Neutrophil (primary cell): ENCODE results near the gene FOSL1.

Experiments
- H3K27ac ChIP-seq: fragments of 200-600 bp; sonication (generic); 2 replicates; pipeline ENCODE4 v1.5.1; 2016; ENCODE audit warnings: mild to moderate bottlenecking, moderate library complexity
- H3K27me3 ChIP-seq: fragments of 200-600 bp; sonication (generic); 2 replicates; pipeline ENCODE4 v1.6.0; 2016; ENCODE audit warnings: mild to moderate bottlenecking
- H3K36me3 ChIP-seq: fragments of 200-600 bp; sonication (generic); 2 replicates; pipeline ENCODE4 v1.5.1; 2017
- H3K4me1 ChIP-seq, 2 experiments: fragments of 200-600 bp in 1 of 2; sonication (generic) in 1 of 2; 1 replicate in 1 of 2; 2 replicates in 1 of 2; pipeline versions ENCODE4 v1.5.1 to v1.6.1; 2013 to 2016; ENCODE audit warnings: low read depth in 1 of 2, low read length in 1 of 2, mild to moderate bottlenecking in 1 of 2, moderate library complexity in 1 of 2; ENCODE audit not compliant: control insufficient read depth in 1 of 2, insufficient read depth in 1 of 2
- H3K4me3 ChIP-seq, 2 experiments: fragments of 200-600 bp in 1 of 2; sonication (generic) in 1 of 2; 1 replicate in 1 of 2; 2 replicates in 1 of 2; pipeline ENCODE4 v1.5.1; 2013 to 2016; ENCODE audit warnings: low read depth in 1 of 2, low read length in 1 of 2, mild to moderate bottlenecking in 1 of 2, moderate library complexity in 1 of 2
- H3K9me3 ChIP-seq: fragments of 200-600 bp; sonication (generic); 2 replicates; pipeline ENCODE4 v1.5.1; 2016
- CTCF ChIP-seq: fragments of 200-600 bp; sonication (generic); IDR thresholded peaks from 2 replicates; pipeline ENCODE4 v1.5.1; 2016; ENCODE audit warnings: antibody characterized with exemption

The FOSL1 gene

DNA sequence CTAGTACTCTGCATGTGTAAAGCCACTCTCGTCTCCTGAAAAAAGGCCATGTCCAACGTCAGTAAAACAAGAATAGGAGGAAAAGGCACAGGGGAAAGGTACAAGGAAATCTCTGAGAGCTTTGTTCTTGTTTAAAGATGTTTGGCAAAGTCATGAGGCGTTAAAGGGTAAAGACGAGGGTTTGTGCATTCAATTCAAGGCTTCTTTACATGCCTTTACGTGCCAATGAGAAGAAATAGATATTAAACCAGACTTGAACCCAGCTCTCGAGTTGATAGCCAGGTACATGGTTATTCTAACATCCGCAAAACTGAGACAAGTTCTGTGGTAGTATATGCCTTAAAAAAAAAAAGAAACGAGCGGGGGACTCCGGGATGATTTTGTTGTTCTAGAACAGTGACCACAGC is 41.5 kb downstream of the FOSL1 start:
- no peak for TF ChIP-seq CTCF
- Histone ChIP-seq H3K27me3 (no peaks in the 10 kb centered on the region), H3K27ac (peak overlapping the region; percentile 96), H3K9me3 (no peaks in the 10 kb centered on the region), H3K36me3 (peaks cover 43% of the 10 kb centered on the region), H3K4me1 (peaks cover 64 to 65% of the 10 kb centered on the region in 2 experiments), H3K4me3 (peak overlapping the region; percentile 97 to 98)

DNA sequence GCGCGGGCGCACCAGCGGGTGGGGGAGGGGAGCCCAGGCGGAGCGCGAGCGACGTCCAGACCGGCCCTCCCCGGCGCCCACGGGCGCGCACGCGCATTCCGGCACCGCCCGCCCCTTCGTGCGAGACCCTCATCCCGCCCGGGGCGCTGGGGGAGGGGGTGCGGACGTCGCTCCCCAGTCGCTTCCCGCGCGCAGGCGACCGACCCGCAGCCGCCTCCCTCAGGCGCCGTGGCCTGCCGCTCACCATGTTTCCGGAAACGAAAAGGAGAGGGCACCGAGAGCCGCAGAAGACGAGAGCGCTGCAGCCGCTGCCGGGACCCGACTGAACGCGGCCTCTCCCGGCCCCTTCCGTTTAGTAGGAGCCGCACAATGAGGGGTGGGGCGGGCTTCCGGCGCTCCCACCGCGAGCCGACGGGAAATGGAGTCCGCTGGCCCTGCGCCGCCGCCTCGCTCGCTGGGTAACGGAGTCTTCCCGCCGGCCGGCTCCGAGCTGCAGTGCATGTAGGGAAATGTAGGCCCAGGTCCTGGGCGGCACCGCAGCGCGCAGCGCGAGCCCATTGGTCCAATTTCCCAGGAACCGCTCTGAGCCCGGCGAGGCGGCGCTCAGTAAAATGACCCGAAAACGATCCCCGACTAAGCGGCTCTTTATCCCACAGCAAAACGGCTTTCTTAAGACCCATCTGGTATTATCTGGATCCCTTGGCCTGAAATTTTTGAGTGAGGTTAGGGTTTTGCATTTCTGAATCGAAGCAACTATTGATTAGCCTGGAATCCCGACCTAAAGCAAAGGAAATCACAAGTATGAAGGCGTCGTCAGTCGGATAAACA is 42.1 kb downstream of the FOSL1 start, which contains the start of gene CFL1:
TSS of gene CFL1 (minus strand) at position 328 of the 828 bp plus-strand sequence. CDS start at position 247, 81 bp downstream.
- no peaks in the 10 kb centered on the region for H3K9me3 ChIP-seq
- H3K27ac ChIP-seq, result peak within 1 kb of the TSS; percentile 96
- peak; percentile 48 for TF ChIP-seq CTCF
- peaks cover 43% of the 10 kb centered on the region for H3K36me3 ChIP-seq
- no peaks in the 10 kb centered on the region for H3K27me3 ChIP-seq
- H3K4me3 ChIP-seq, result peak within 1 kb of the TSS; percentile 97 to 98
- H3K4me1 ChIP-seq, result peaks cover 64 to 70% of the 10 kb centered on the region in 2 experiments

GRCh38 chr11:65857500-65857852 is 42.7 kb downstream of the FOSL1 start:
- Histone ChIP-seq H3K27me3 (no peaks in the 10 kb centered on the region), H3K9me3 (no peaks in the 10 kb centered on the region), H3K4me3 (peak overlapping the region; percentile 97 to 98), H3K4me1 (peaks cover 64 to 69% of the 10 kb centered on the region in 2 experiments), H3K27ac (peak overlapping the region; percentile 96), H3K36me3 (peaks cover 43% of the 10 kb centered on the region)
- no peak for TF ChIP-seq CTCF

DNA sequence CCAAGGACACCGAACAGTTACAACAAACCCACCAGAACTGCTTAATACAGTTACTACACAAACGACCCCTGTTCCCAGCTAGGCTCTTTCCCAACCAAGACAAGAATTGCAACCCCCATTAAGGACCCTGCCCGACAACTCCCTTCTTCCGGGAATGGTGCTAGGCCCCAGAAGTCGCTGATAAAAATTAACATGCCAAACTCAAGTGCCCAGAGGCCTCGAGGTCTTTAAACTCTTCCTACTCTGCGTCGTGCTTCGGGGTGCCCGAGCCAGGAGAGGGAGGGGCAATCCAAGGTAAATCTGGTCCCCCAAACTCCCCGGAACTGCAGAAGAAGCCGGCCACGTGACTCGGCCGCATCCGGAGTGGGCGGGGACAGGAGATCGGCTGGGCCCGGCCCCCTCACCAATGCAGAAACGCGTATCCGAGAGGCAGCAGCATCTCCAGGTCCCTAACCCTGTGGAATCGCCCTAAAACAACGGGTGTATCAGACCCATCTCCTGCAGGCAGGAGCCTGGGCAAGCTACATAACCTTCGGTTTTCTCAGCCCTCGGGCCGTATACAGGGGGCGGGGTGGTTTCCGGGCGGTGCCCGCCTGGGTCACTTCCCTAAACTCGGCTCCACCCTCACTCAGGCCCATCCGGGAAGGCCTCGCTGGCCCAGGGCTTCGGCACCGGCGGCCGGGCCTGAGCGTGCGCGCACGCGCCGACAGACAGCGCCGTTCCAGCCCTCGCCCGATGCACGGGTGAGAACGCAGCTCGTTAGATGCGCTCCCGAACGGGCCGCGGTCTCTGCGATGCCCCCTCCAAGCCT is 43.3 kb downstream of the FOSL1 start:
- peak overlapping the region; percentile 96 for H3K27ac ChIP-seq
- H3K4me3 ChIP-seq, result peak overlapping the region; percentile 97 to 98
- no peaks in the 10 kb centered on the region for H3K27me3 ChIP-seq
- TF ChIP-seq CTCF, result peak; percentile 23
- peaks cover 62 to 63% of the 10 kb centered on the region in 2 experiments for H3K4me1 ChIP-seq
- peaks cover 45% of the 10 kb centered on the region for H3K36me3 ChIP-seq
- no peaks in the 10 kb centered on the region for H3K9me3 ChIP-seq

DNA sequence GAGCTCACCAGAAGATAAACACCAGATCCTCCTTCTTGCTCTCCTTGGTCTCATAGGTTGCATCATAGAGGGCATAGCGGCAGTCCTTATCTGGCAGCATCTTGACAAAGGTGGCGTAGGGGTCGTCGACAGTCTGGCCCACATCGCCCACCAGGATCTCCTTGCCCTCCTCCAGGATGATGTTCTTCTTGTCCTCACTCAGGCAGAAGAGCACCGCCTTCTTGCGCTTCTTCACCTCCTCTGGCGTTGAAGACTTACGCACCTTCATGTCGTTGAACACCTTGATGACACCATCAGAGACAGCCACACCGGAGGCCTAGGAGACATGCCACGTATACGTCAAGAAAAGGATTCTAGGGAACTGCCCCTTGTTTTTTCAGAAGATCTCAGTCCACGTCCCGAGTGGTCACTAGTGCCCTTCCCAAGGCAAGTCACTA is 44.2 kb downstream of the FOSL1 start:
- H3K4me1 ChIP-seq, result peaks cover 52 to 54% of the 10 kb centered on the region in 2 experiments
- peak overlapping the region; percentile 97 to 98 for H3K4me3 ChIP-seq
- no peaks in the 10 kb centered on the region for H3K27me3 ChIP-seq
- no peaks in the 10 kb centered on the region for H3K9me3 ChIP-seq
- peaks cover 54% of the 10 kb centered on the region for H3K36me3 ChIP-seq
- TF ChIP-seq CTCF, result no peak
- peak overlapping the region; percentile 96 for H3K27ac ChIP-seq
